IMR-90 (cell line): ENCODE results near the gene NFKB1. TPM values are rescaled to one million over a fixed set of nuclear protein-coding genes. Genes with fewer than 3 reads are reported as not detected.

Experiments used
- ATAC-seq: fragments of 200-7000 bp; cut with Tn5 transposase; 2 replicates; pipeline ENCODE4 v1.9.1; 2020; ENCODE audit warnings: low read depth, mild to moderate bottlenecking, moderate library complexity
- BruUV-seq: library from RNA; stranded (reverse); fragments of 400-500 nt; replicated peaks from 2 replicates; lab custom pipeline; 2021; lab: Mats Ljungman, UMichigan
- CTCF ChIA-PET: fragments of 300-600 bp; formaldehyde crosslinking; extraction: SDS; loops from one replicate; lab custom pipeline; 2021; ENCODE audit warnings: antibody characterized with exemption; lab: Yijun Ruan, JAX
- POLR2A ChIA-PET: fragments of 300-600 bp; sonication (Branson Sonifier 250); formaldehyde crosslinking; loops from one replicate; lab custom pipeline; 2022; ENCODE audit warnings: antibody characterized with exemption; ENCODE audit not compliant: unreplicated experiment; lab: Charles Lee
- DNase-seq: peaks from one replicate; pipeline ENCODE4 v3.0.0; 2013
- H2AFZ ChIP-seq: replicated peaks from 2 replicates; pipeline ENCODE3; 2013; ENCODE audit warnings: low read length, mild to moderate bottlenecking; ENCODE audit not compliant: poor library complexity
- H2AK5ac ChIP-seq: 2 replicates; pipeline ENCODE4 v1.6.1; 2013; ENCODE audit warnings: low read depth, low read length, inconsistent platforms
- H2AK9ac ChIP-seq: replicated peaks from 2 replicates; pipeline ENCODE3; 2013; ENCODE audit warnings: mild to moderate bottlenecking, low read depth, low read length, moderate library complexity; ENCODE audit not compliant: poor library complexity
- H2BK120ac ChIP-seq: 2 replicates; pipeline ENCODE4 v1.6.1; 2013; ENCODE audit warnings: low read depth, low read length, inconsistent platforms
- H2BK15ac ChIP-seq: 3 replicates; pipeline ENCODE4 v1.6.1; 2013; ENCODE audit warnings: low read depth, low read length, inconsistent platforms
- H2BK20ac ChIP-seq: 2 replicates; pipeline ENCODE4 v1.6.1; 2013; ENCODE audit warnings: low read depth, mild to moderate bottlenecking, inconsistent platforms, low read length, moderate library complexity
- H2BK5ac ChIP-seq: 2 replicates; pipeline ENCODE4 v1.6.1; 2013; ENCODE audit warnings: mild to moderate bottlenecking, low read depth, low read length, inconsistent platforms; ENCODE audit not compliant: poor library complexity, severe bottlenecking
- H3K14ac ChIP-seq: replicated peaks from 2 replicates; pipeline ENCODE4 v1.6.1; 2013; ENCODE audit warnings: low read depth, low read length, inconsistent platforms
- H3K18ac ChIP-seq: 2 replicates; pipeline ENCODE4 v1.6.1; 2013; ENCODE audit warnings: low read depth, low read length, control low read depth
- H3K23ac ChIP-seq: 2 replicates; pipeline ENCODE4 v1.6.1; 2013; ENCODE audit warnings: low read depth, low read length, inconsistent platforms
- H3K27ac ChIP-seq: 2 replicates; pipeline ENCODE4 v1.5.1; 2013; ENCODE audit warnings: mild to moderate bottlenecking, control low read depth, low read length; ENCODE audit not compliant: insufficient read depth
- H3K27me3 ChIP-seq: 2 replicates; pipeline ENCODE4 v1.6.1; 2013; ENCODE audit warnings: low read length; ENCODE audit not compliant: control insufficient read depth, insufficient read depth
- H3K36me3 ChIP-seq: 2 replicates; pipeline ENCODE4 v1.6.1; 2013; ENCODE audit warnings: low read length, mixed read lengths; ENCODE audit not compliant: control insufficient read depth, insufficient read depth
- H3K4ac ChIP-seq: 2 replicates; pipeline ENCODE4 v1.6.1; 2013; ENCODE audit warnings: low read depth, low read length, inconsistent platforms
- H3K4me1 ChIP-seq: 2 replicates; pipeline ENCODE4 v1.6.1; 2013; ENCODE audit warnings: low read length, mixed read lengths; ENCODE audit not compliant: control insufficient read depth, insufficient read depth
- H3K4me2 ChIP-seq: 2 replicates; pipeline ENCODE4 v1.6.1; 2013; ENCODE audit warnings: low read depth, mild to moderate bottlenecking, control low read depth, low read length, moderate library complexity
- H3K4me3 ChIP-seq: 2 replicates; pipeline ENCODE4 v1.5.1; 2013; ENCODE audit warnings: low read depth, mild to moderate bottlenecking, control low read depth, low read length, moderate library complexity; ENCODE audit not compliant: insufficient read depth
- H3K56ac ChIP-seq: 2 replicates; pipeline ENCODE4 v1.6.1; 2013; ENCODE audit warnings: low read length, inconsistent platforms; ENCODE audit not compliant: insufficient read depth; ENCODE audit errors: extremely low read depth
- H3K79me1 ChIP-seq, 2 experiments: 2 replicates each; pipeline ENCODE4 v1.6.1; 2013; ENCODE audit warnings: low read length in 2 of 2, inconsistent platforms in 1 of 2, low read depth in 1 of 2
- H3K9ac ChIP-seq: 2 replicates; pipeline ENCODE4 v1.6.1; 2013; ENCODE audit warnings: low read depth, low read length, control low read depth
- H3K9me1 ChIP-seq: 2 replicates; pipeline ENCODE4 v1.6.1; 2013; ENCODE audit warnings: low read length, inconsistent platforms; ENCODE audit not compliant: insufficient read depth
- H3K9me3 ChIP-seq: 2 replicates; pipeline ENCODE4 v1.6.1; 2013; ENCODE audit warnings: low read length; ENCODE audit not compliant: control insufficient read depth, insufficient read depth
- H4K20me1 ChIP-seq: 2 replicates; pipeline ENCODE4 v1.6.1; 2013; ENCODE audit warnings: low read length, inconsistent platforms; ENCODE audit not compliant: insufficient read depth
- H4K5ac ChIP-seq: 2 replicates; pipeline ENCODE4 v1.6.1; 2013; ENCODE audit warnings: mild to moderate bottlenecking, low read depth, low read length, control low read depth
- H4K8ac ChIP-seq, 2 experiments: 2 replicates each; pipeline ENCODE4 v1.6.1; 2013; ENCODE audit warnings: low read depth in 2 of 2, low read length in 2 of 2, control low read depth in 1 of 2, inconsistent platforms in 1 of 2
- H4K91ac ChIP-seq: 2 replicates; pipeline ENCODE4 v1.6.1; 2013; ENCODE audit warnings: low read depth, low read length, inconsistent platforms; ENCODE audit not compliant: insufficient read depth
- CEBPB ChIP-seq: IDR thresholded peaks from 2 replicates; pipeline ENCODE4 v1.6.1; 2012; ENCODE audit warnings: low read depth, low read length, improper control_type of control experiment
- CHD1 ChIP-seq: IDR thresholded peaks from 2 replicates; pipeline ENCODE4 v1.6.1; 2012; ENCODE audit warnings: low read depth, low read length, improper control_type of control experiment
- CTCF ChIP-seq: conservative IDR thresholded peaks from 2 replicates; pipeline ENCODE4 v1.5.1; 2012; ENCODE audit warnings: mild to moderate bottlenecking, low read depth, low read length, improper control_type of control experiment
- RAD21 ChIP-seq: IDR thresholded peaks from 2 replicates; pipeline ENCODE4 v1.6.1; 2012; ENCODE audit warnings: low read length, improper control_type of control experiment
- SMC3 ChIP-seq: fragments of 150-350 bp; IDR thresholded peaks from 2 replicates; pipeline ENCODE4 v1.6.1; 2016; ENCODE audit warnings: low read depth, mild to moderate bottlenecking, antibody characterized with exemption, low read length, moderate library complexity
- WGBS, 2 experiments: methylation state at CpG; one replicate each; pipeline versions ENCODE4 v1.1.5 to v1.1.7; 2013; ENCODE audit warnings: missing lambda C conversion rate in 2 of 2; ENCODE audit not compliant: insufficient read length in 1 of 2; ENCODE audit errors: extremely low coverage in 2 of 2; 5-methylcytosine and 5-hydroxymethylcytosine counted together
- dilution Hi-C: fragments of 300-500 bp; cut with HindIII; formaldehyde crosslinking; loops from one replicate; pipeline ENCODE4 v1.14.3; 2018; ENCODE audit warnings: low sequenced_read_pairs; ENCODE audit not compliant: unreplicated experiment
- in situ Hi-C: fragments of 300-500 bp; cut with MboI; formaldehyde crosslinking; loops from 3 replicates; pipeline ENCODE4 v1.14.3; 2019; ENCODE audit warnings: low sequenced_read_pairs, inconsistent platforms, mixed read lengths
- intact Hi-C: fragments of 100-400 bp; cut with micrococcal nuclease; formaldehyde crosslinking; loops from 2 replicates; pipeline ENCODE4 v1.10.0; 2022
- polyA plus RNA-seq, 3 experiments: library from polyadenylated mRNA; depleted of rRNA; stranded (reverse); fragments of >200 nt; gene quantifications; 2 replicates each; pipeline ENCODE4 v1.2.3, GENCODE V29; 2012; ENCODE audit warnings: low replicate concordance in 1 of 3
- total RNA-seq: library from RNA; depleted of rRNA; stranded (reverse); fragments of >200 nt; gene quantifications from 2 replicates; pipeline ENCODE4 v1.2.3, GENCODE V29; 2012

The NFKB1 gene
- total and polyA plus RNA-seq, 2 of the 4 experiments (the other 2 are of a cell fraction) = 19.8 to 24.6 TPM

GRCh38 chr4:102625232-102625930, 124.2 kb downstream of the NFKB1 start:
- CTCF ChIA-PET = no interaction called here
- no peak overlapping the region for H2BK15ac ChIP-seq
- no peak overlapping the region for H3K4me2 ChIP-seq
- H2AFZ ChIP-seq = peak overlapping the region; percentile 52
- H3K9me1 ChIP-seq = 0 out of 2 replicates have a peak, but pooled peaks cover 2% of the 10 kb centered on the region
- no peak overlapping the region for H2AK5ac ChIP-seq
- H2BK20ac ChIP-seq = no peak overlapping the region
- no peak overlapping the region for H2AK9ac ChIP-seq
- intact Hi-C loops (loop anchor here (10.0 kb wide), 1 partner anchor 281 kb away; the partner anchor contains the start of gene SLC39A8), dilution Hi-C loops (no loop called here), in situ Hi-C loops (no loop called here)
- H3K79me1 ChIP-seq = no peaks in the 10 kb centered on the region
- ATAC-seq (peak; percentile 59), DNase-seq (peak; percentile 54)
- TF ChIP-seq SMC3 (peak; percentile 15; the same call in 1 of the 2 replicates), CEBPB (0 out of 2 replicates have a peak, but pooled peaks have one; percentile 20), CTCF (peak; percentile 47), CHD1 (no peak), RAD21 (peak; percentile 62)
- H3K9ac ChIP-seq = no peak overlapping the region
- H3K4me1 ChIP-seq = peaks cover 3% of the 10 kb centered on the region
- no peak overlapping the region for H3K23ac ChIP-seq
- H3K4me3 ChIP-seq = no peak overlapping the region
- H3K4ac ChIP-seq = no peak overlapping the region
- no peak overlapping the region for H2BK5ac ChIP-seq
- POLR2A ChIA-PET = no interaction called here
- H2BK120ac ChIP-seq = no peak overlapping the region
- no peak overlapping the region for H4K5ac ChIP-seq
- peaks cover 3% of the 10 kb centered on the region; the same call in 1 of the 2 replicates for H3K36me3 ChIP-seq
- H3K27ac ChIP-seq = no peak overlapping the region
- H4K91ac ChIP-seq = peak overlapping the region; percentile 9; the same call in 1 of the 2 replicates
- H3K9me3 ChIP-seq = no peaks in the 10 kb centered on the region
- H3K14ac ChIP-seq = no peak overlapping the region
- WGBS, 2 experiments = 90% methylated on average over 1 to 2 of the region's 3 CpGs
- H4K8ac ChIP-seq = no peak overlapping the region
- no TSS peak for BruUV-seq
- H3K18ac ChIP-seq = no peak overlapping the region
- no peaks in the 10 kb centered on the region; the same call in 1 of the 2 replicates for H4K20me1 ChIP-seq
- H3K27me3 ChIP-seq = no peaks in the 10 kb centered on the region
- no peak overlapping the region for H3K56ac ChIP-seq
